HepG2 (cell line): ENCODE results near the gene APLNR.

Experiments
- ATF7 ChIP-seq, 2 experiments: fragments of 450-650 bp in 1 of 2; sonication (generic) in 1 of 2; formaldehyde crosslinking in 1 of 2; IDR thresholded peaks; 2 replicates each; pipeline versions ENCODE4 v1.4.0 to v1.6.1; 2016 to 2020; ENCODE audit warnings: antibody characterized with exemption in 1 of 2, mild to moderate bottlenecking in 1 of 2, missing genetic modification reagents in 1 of 2
- CHCHD3 ChIP-seq: sonication (generic); formaldehyde crosslinking; IDR thresholded peaks from 2 replicates; pipeline ENCODE4 v1.8.0; 2022; ENCODE audit warnings: mild to moderate bottlenecking, missing genetic modification reagents, moderate library complexity
- HOXA9 ChIP-seq: sonication (generic); formaldehyde crosslinking; IDR thresholded peaks from 2 replicates; pipeline ENCODE4 v1.8.1; 2022; ENCODE audit warnings: missing genetic modification reagents, mild to moderate bottlenecking, moderate library complexity, borderline replicate concordance
- POLR2AphosphoS5 ChIP-seq: IDR thresholded peaks from 2 replicates; pipeline ENCODE4 v1.6.1; 2012; ENCODE audit warnings: low read depth, low read length
- PRPF4 ChIP-seq: fragments of 200-400 bp; formaldehyde crosslinking; IDR thresholded peaks from 2 replicates; pipeline ENCODE4 v1.6.1; 2016; ENCODE audit warnings: low read length, low read depth; ENCODE audit not compliant: poor library complexity, severe bottlenecking
- XBP1 ChIP-seq: sonication (generic); formaldehyde crosslinking; IDR thresholded peaks from 2 replicates; pipeline ENCODE4 v1.5.0; 2020; ENCODE audit warnings: missing genetic modification reagents
- ZBTB1 ChIP-seq: sonication (generic); formaldehyde crosslinking; IDR thresholded peaks from 2 replicates; pipeline ENCODE4 v1.4.0; 2020; ENCODE audit warnings: missing genetic modification reagents, borderline replicate concordance
- TF ChIP-seq, protein P1 (sequence below), 2 experiments: fragments of 450-650 bp in 1 of 2; sonication (generic) in 1 of 2; formaldehyde crosslinking in 1 of 2; IDR thresholded peaks; 2 replicates each; pipeline versions ENCODE4 v1.6.1 to v1.8.0; 2016 to 2022; ENCODE audit warnings: antibody characterized with exemption in 1 of 2, mild to moderate bottlenecking in 1 of 2, missing genetic modification reagents in 1 of 2
- TF ChIP-seq, protein P2 (sequence below): sonication (generic); formaldehyde crosslinking; IDR thresholded peaks from 2 replicates; pipeline ENCODE4 v1.5.0; 2020; ENCODE audit warnings: mild to moderate bottlenecking, missing genetic modification reagents, moderate library complexity
- TF ChIP-seq, protein P3 (sequence below): sonication (generic); formaldehyde crosslinking; IDR thresholded peaks from 2 replicates; pipeline ENCODE4 v1.4.0; 2020; ENCODE audit warnings: missing genetic modification reagents
- TF ChIP-seq, protein P4 (sequence below), 2 experiments: sonication (generic) in 1 of 2; formaldehyde crosslinking in 1 of 2; IDR thresholded peaks; 2 replicates each; pipeline versions ENCODE4 v1.5.1 to v1.6.1; 2011 to 2020; ENCODE audit warnings: borderline replicate concordance in 1 of 2, low read depth in 1 of 2, low read length in 1 of 2, mild to moderate bottlenecking in 1 of 2, missing genetic modification reagents in 1 of 2, moderate library complexity in 1 of 2
- TF ChIP-seq, protein P5 (sequence below), 2 experiments: sonication (generic) in 1 of 2; formaldehyde crosslinking in 1 of 2; IDR thresholded peaks; 2 replicates each; pipeline versions ENCODE4 v1.4.0 to v1.6.1; 2018 to 2020; ENCODE audit warnings: missing genetic modification reagents in 2 of 2, borderline replicate concordance in 1 of 2, low read depth in 1 of 2, mild to moderate bottlenecking in 1 of 2, missing biosample characterization in 1 of 2
- TF ChIP-seq, protein P6 (sequence below): sonication (generic); formaldehyde crosslinking; IDR thresholded peaks from 2 replicates; pipeline ENCODE4 v1.4.0; 2020; ENCODE audit warnings: missing genetic modification reagents
- TF ChIP-seq, protein P7 (sequence below): sonication (generic); formaldehyde crosslinking; IDR thresholded peaks from 2 replicates; pipeline ENCODE4 v1.4.0; 2020; ENCODE audit warnings: mild to moderate bottlenecking, missing genetic modification reagents

DNA sequence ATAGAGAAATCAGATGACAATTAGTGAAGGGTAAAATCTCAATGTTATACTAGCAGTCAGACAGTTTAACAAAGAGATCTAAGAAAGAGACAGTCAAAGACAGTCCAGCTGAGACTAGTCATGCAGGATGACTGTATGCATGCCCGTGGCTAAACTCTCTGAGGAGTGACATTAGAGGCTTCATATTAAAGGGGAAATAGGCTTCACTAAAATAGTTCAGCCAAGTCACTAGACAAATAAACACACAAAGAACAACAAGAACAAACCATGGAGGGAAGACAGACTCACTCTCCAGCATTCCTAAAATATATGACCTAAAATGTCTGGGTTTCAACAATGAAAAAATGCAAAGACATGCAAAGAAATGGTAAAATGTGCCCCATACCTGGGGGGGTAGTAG is 18.6 kb upstream of the APLNR start:
- TF ChIP-seq, protein P1, sequence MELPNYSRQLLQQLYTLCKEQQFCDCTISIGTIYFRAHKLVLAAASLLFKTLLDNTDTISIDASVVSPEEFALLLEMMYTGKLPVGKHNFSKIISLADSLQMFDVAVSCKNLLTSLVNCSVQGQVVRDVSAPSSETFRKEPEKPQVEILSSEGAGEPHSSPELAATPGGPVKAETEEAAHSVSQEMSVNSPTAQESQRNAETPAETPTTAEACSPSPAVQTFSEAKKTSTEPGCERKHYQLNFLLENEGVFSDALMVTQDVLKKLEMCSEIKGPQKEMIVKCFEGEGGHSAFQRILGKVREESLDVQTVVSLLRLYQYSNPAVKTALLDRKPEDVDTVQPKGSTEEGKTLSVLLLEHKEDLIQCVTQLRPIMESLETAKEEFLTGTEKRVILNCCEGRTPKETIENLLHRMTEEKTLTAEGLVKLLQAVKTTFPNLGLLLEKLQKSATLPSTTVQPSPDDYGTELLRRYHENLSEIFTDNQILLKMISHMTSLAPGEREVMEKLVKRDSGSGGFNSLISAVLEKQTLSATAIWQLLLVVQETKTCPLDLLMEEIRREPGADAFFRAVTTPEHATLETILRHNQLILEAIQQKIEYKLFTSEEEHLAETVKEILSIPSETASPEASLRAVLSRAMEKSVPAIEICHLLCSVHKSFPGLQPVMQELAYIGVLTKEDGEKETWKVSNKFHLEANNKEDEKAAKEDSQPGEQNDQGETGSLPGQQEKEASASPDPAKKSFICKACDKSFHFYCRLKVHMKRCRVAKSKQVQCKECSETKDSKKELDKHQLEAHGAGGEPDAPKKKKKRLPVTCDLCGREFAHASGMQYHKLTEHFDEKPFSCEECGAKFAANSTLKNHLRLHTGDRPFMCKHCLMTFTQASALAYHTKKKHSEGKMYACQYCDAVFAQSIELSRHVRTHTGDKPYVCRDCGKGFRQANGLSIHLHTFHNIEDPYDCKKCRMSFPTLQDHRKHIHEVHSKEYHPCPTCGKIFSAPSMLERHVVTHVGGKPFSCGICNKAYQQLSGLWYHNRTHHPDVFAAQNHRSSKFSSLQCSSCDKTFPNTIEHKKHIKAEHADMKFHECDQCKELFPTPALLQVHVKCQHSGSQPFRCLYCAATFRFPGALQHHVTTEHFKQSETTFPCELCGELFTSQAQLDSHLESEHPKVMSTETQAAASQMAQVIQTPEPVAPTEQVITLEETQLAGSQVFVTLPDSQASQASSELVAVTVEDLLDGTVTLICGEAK (IDR thresholded peaks at IDR 0.05): no peak
- TF ChIP-seq, protein P1 (CRISPR knock-in tag; IDR thresholded peaks at IDR 0.05): no peak
- TF ChIP-seq, protein P2, sequence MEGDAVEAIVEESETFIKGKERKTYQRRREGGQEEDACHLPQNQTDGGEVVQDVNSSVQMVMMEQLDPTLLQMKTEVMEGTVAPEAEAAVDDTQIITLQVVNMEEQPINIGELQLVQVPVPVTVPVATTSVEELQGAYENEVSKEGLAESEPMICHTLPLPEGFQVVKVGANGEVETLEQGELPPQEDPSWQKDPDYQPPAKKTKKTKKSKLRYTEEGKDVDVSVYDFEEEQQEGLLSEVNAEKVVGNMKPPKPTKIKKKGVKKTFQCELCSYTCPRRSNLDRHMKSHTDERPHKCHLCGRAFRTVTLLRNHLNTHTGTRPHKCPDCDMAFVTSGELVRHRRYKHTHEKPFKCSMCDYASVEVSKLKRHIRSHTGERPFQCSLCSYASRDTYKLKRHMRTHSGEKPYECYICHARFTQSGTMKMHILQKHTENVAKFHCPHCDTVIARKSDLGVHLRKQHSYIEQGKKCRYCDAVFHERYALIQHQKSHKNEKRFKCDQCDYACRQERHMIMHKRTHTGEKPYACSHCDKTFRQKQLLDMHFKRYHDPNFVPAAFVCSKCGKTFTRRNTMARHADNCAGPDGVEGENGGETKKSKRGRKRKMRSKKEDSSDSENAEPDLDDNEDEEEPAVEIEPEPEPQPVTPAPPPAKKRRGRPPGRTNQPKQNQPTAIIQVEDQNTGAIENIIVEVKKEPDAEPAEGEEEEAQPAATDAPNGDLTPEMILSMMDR (CRISPR knock-in tag): no peak
- TF ChIP-seq, protein P3, sequence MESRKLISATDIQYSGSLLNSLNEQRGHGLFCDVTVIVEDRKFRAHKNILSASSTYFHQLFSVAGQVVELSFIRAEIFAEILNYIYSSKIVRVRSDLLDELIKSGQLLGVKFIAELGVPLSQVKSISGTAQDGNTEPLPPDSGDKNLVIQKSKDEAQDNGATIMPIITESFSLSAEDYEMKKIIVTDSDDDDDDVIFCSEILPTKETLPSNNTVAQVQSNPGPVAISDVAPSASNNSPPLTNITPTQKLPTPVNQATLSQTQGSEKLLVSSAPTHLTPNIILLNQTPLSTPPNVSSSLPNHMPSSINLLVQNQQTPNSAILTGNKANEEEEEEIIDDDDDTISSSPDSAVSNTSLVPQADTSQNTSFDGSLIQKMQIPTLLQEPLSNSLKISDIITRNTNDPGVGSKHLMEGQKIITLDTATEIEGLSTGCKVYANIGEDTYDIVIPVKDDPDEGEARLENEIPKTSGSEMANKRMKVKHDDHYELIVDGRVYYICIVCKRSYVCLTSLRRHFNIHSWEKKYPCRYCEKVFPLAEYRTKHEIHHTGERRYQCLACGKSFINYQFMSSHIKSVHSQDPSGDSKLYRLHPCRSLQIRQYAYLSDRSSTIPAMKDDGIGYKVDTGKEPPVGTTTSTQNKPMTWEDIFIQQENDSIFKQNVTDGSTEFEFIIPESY (CRISPR knock-in tag): no peak
- TF ChIP-seq, protein P4, sequence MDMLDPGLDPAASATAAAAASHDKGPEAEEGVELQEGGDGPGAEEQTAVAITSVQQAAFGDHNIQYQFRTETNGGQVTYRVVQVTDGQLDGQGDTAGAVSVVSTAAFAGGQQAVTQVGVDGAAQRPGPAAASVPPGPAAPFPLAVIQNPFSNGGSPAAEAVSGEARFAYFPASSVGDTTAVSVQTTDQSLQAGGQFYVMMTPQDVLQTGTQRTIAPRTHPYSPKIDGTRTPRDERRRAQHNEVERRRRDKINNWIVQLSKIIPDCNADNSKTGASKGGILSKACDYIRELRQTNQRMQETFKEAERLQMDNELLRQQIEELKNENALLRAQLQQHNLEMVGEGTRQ (IDR thresholded peaks at IDR 0.05; ENCODE audit: low read depth, low read length): no peak
- TF ChIP-seq, protein P4 (CRISPR knock-in tag; IDR thresholded peaks at IDR 0.05; ENCODE audit: borderline replicate concordance): no peak
- no peak for TF ChIP-seq XBP1 (CRISPR knock-in tag)
- no peak for TF ChIP-seq ATF7 (IDR thresholded peaks at IDR 0.05)
- no peak for TF ChIP-seq ATF7 (CRISPR knock-in tag; IDR thresholded peaks at IDR 0.05)
- TF ChIP-seq, protein P5, sequence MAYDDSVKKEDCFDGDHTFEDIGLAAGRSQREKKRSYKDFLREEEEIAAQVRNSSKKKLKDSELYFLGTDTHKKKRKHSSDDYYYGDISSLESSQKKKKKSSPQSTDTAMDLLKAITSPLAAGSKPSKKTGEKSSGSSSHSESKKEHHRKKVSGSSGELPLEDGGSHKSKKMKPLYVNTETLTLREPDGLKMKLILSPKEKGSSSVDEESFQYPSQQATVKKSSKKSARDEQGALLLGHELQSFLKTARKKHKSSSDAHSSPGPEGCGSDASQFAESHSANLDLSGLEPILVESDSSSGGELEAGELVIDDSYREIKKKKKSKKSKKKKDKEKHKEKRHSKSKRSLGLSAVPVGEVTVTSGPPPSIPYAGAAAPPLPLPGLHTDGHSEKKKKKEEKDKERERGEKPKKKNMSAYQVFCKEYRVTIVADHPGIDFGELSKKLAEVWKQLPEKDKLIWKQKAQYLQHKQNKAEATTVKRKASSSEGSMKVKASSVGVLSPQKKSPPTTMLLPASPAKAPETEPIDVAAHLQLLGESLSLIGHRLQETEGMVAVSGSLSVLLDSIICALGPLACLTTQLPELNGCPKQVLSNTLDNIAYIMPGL (CRISPR knock-in tag; IDR thresholded peaks at IDR 0.05; ENCODE audit: borderline replicate concordance in 1 of 2, low read depth in 1 of 2): no peak
- TF ChIP-seq PRPF4: no peak
- TF ChIP-seq HOXA9 (CRISPR knock-in tag): no peak
- no peak for TF ChIP-seq ZBTB1
- TF ChIP-seq, protein P6, sequence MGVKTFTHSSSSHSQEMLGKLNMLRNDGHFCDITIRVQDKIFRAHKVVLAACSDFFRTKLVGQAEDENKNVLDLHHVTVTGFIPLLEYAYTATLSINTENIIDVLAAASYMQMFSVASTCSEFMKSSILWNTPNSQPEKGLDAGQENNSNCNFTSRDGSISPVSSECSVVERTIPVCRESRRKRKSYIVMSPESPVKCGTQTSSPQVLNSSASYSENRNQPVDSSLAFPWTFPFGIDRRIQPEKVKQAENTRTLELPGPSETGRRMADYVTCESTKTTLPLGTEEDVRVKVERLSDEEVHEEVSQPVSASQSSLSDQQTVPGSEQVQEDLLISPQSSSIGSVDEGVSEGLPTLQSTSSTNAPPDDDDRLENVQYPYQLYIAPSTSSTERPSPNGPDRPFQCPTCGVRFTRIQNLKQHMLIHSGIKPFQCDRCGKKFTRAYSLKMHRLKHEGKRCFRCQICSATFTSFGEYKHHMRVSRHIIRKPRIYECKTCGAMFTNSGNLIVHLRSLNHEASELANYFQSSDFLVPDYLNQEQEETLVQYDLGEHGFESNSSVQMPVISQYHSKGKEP (CRISPR knock-in tag): no peak
- no peak for TF ChIP-seq CHCHD3 (CRISPR knock-in tag)
- no peak for TF ChIP-seq POLR2AphosphoS5
- TF ChIP-seq, protein P7, sequence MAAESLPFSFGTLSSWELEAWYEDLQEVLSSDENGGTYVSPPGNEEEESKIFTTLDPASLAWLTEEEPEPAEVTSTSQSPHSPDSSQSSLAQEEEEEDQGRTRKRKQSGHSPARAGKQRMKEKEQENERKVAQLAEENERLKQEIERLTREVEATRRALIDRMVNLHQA (CRISPR knock-in tag): no peak
